ENCODE data around the gene LEAP2. TPM values are rescaled to one million over a fixed set of nuclear protein-coding genes. Genes with fewer than 3 reads are reported as not detected.

The LEAP2 gene
- polyA plus RNA-seq, 1 of the 3 experiments (the other 2 are of a cell fraction): 0.64 TPM

DNA sequence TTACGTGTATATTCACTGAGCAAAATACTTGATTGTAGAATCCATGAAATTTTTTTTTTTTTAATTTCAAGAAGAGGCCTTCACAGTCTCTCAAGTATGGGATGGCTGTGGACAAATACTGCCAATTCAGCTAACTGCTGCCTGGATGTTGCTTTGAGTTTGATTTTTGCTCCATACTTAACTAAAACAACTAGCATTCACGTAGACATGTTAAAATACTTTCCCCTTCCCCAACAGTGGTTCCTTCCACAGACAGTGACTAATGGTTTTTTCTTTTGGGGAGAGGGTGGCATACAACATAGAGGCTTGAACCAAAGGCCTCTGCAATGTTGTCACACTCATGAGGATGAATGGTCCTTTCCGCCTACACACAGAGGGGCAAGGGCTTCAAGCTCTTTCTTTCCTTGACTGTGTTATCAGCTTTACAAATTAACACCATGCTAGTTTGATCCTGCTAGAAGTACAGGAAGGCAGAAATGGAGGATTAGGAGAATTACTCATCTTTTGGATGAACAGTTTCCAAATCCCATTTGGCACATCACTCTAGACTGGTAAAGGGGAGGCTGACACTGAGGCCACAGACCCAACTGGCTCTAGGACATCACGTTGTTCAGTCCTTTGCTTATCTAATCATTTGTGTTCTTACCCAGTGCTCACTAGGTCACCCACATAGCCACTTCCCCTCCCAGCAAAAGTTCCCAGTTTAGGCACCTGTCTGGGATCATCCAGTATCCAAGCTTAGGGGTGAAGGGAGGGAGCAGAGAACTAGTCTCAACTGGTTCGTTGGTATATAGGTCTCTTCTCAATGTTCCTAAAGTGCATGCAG is 1.8 kb upstream of the LEAP2 start:
- H3K79me2 ChIP-seq (ENCODE audit: insufficient read depth): peaks cover 17% of the 10 kb centered on the region
- TF ChIP-seq, protein P1, sequence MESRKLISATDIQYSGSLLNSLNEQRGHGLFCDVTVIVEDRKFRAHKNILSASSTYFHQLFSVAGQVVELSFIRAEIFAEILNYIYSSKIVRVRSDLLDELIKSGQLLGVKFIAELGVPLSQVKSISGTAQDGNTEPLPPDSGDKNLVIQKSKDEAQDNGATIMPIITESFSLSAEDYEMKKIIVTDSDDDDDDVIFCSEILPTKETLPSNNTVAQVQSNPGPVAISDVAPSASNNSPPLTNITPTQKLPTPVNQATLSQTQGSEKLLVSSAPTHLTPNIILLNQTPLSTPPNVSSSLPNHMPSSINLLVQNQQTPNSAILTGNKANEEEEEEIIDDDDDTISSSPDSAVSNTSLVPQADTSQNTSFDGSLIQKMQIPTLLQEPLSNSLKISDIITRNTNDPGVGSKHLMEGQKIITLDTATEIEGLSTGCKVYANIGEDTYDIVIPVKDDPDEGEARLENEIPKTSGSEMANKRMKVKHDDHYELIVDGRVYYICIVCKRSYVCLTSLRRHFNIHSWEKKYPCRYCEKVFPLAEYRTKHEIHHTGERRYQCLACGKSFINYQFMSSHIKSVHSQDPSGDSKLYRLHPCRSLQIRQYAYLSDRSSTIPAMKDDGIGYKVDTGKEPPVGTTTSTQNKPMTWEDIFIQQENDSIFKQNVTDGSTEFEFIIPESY (IDR thresholded peaks at IDR 0.05; ENCODE audit: borderline replicate concordance, low read depth): no peak
- H4K20me1 ChIP-seq (ENCODE audit: insufficient read depth): 0 out of 2 replicates have a peak, but pooled peaks cover 2% of the 10 kb centered on the region
- no peak overlapping the region; a peak in 1 of 4 replicates for H3K27ac ChIP-seq (ENCODE audit: low read depth in 2 of 2, low read length in 1 of 2)
- H3K9me2 ChIP-seq: no peaks in the 10 kb centered on the region
- ChIA-PET POLR2A (no interaction called here), CTCF (interaction anchor here (0.6 to 11.1 kb wide), 3 partner anchors 11 to 41 kb away, joined by 3 to 75 read pairs (median 7); partner anchors contain the start of gene SHROOM1)
- H3K27me3 ChIP-seq (ENCODE audit: insufficient read depth): no peaks in the 10 kb centered on the region
- H3K9ac ChIP-seq: no peak overlapping the region
- H3K36me3 ChIP-seq (replicated peaks in 1 of 2; ENCODE audit: control insufficient read depth in 1 of 2, insufficient read depth in 2 of 2, low read length in 1 of 2): peaks cover 45 to 73% of the 10 kb centered on the region in 2 experiments
- H3K4me3 ChIP-seq (ENCODE audit: low read depth in 2 of 2, low read length in 1 of 2): no peak overlapping the region
- 98% methylated on average over 4 of the region's 5 CpGs for WGBS (ENCODE audit: low lambda C conversion rate)
- no peak overlapping the region for H2AFZ ChIP-seq (ENCODE audit: low read depth)
- no peaks in the 10 kb centered on the region for H3K9me3 ChIP-seq
- no peak overlapping the region for H3K4me2 ChIP-seq
- H3K4me1 ChIP-seq (ENCODE audit: control insufficient read depth in 1 of 2, insufficient read depth in 2 of 2, low read depth in 1 of 2, low read length in 1 of 2): peaks cover 7% of the 10 kb centered on the region in 2 experiments; a peak in 3 of 4 replicates
- H3F3A ChIP-seq (replicated peaks; ENCODE audit: insufficient read depth): peaks cover 11% of the 10 kb centered on the region
- DNase-seq: no peak

DNA sequence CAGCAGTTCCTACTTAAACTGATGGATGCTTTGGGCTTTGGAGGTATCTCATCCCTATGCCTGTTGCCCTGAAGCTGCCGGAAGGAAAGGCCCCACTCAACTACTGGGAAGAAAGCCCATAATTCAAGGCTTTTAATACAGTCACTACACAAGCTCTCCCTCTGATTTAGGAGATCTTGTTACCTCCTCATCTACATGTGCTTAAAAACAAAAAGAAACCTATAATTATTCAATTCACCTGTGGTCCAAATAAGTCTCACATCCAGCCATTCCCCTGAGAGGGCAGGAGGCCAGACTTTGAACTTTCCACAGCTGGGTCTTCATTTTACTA is 715 bp upstream of the LEAP2 start:
- no peaks in the 10 kb centered on the region for H3K27me3 ChIP-seq (ENCODE audit: insufficient read depth)
- peaks cover 49 to 81% of the 10 kb centered on the region in 2 experiments for H3K36me3 ChIP-seq (replicated peaks in 1 of 2; ENCODE audit: control insufficient read depth in 1 of 2, insufficient read depth in 2 of 2, low read length in 1 of 2)
- H3K9me3 ChIP-seq: no peaks in the 10 kb centered on the region
- H3K27ac ChIP-seq (ENCODE audit: low read depth in 2 of 2, low read length in 1 of 2): no peak overlapping the region
- DNase-seq: no peak
- H3K9ac ChIP-seq: no peak overlapping the region
- H3K4me2 ChIP-seq: no peak overlapping the region
- no peaks in the 10 kb centered on the region for H3K9me2 ChIP-seq
- ChIA-PET CTCF (interaction anchor here (0.6 to 11.1 kb wide), 4 partner anchors 10 to 42 kb away, joined by 3 to 75 read pairs (median 6); partner anchors contain the start of gene SHROOM1), POLR2A (no interaction called here)
- H3K79me2 ChIP-seq (ENCODE audit: insufficient read depth): peaks cover 6% of the 10 kb centered on the region
- H3F3A ChIP-seq (replicated peaks; ENCODE audit: insufficient read depth): peaks cover 20% of the 10 kb centered on the region
- no peak overlapping the region for H2AFZ ChIP-seq (ENCODE audit: low read depth)
- WGBS (ENCODE audit: low lambda C conversion rate): 100% methylated on average over 1 of the region's 1 CpG
- H4K20me1 ChIP-seq (ENCODE audit: insufficient read depth): 0 out of 2 replicates have a peak, but pooled peaks cover 3% of the 10 kb centered on the region
- TF ChIP-seq, protein P2, sequence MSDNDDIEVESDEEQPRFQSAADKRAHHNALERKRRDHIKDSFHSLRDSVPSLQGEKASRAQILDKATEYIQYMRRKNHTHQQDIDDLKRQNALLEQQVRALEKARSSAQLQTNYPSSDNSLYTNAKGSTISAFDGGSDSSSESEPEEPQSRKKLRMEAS (IDR thresholded peaks at IDR 0.05; ENCODE audit: low read depth): no peak
- TF ChIP-seq FOXM1 (IDR thresholded peaks at IDR 0.05; ENCODE audit: low read depth) (no peak), RCOR1 (IDR thresholded peaks at IDR 0.05; ENCODE audit: low read length) (no peak), NFIC (IDR thresholded peaks at IDR 0.05; ENCODE audit: borderline replicate concordance) (no peak), RXRA (IDR thresholded peaks at IDR 0.05; ENCODE audit: borderline replicate concordance, low read depth) (no peak), SIN3A (IDR thresholded peaks at IDR 0.05; ENCODE audit: borderline replicate concordance, low read depth, low read length) (no peak), EP300 (IDR thresholded peaks at IDR 0.05; ENCODE audit: borderline replicate concordance in 1 of 2, low read depth in 1 of 2, low read length in 1 of 2) (no peak), RFX5 (IDR thresholded peaks at IDR 0.05; ENCODE audit: low read length) (no peak), MEF2A (IDR thresholded peaks at IDR 0.05; ENCODE audit: borderline replicate concordance, low read depth) (no peak), RAD21 (IDR thresholded peaks at IDR 0.05; ENCODE audit: low read length) (no peak), ELF1 (IDR thresholded peaks at IDR 0.05) (no peak), POLR2AphosphoS5 (IDR thresholded peaks at IDR 0.05; ENCODE audit: low read depth, low read length) (no peak)
- TF ChIP-seq, protein P3, sequence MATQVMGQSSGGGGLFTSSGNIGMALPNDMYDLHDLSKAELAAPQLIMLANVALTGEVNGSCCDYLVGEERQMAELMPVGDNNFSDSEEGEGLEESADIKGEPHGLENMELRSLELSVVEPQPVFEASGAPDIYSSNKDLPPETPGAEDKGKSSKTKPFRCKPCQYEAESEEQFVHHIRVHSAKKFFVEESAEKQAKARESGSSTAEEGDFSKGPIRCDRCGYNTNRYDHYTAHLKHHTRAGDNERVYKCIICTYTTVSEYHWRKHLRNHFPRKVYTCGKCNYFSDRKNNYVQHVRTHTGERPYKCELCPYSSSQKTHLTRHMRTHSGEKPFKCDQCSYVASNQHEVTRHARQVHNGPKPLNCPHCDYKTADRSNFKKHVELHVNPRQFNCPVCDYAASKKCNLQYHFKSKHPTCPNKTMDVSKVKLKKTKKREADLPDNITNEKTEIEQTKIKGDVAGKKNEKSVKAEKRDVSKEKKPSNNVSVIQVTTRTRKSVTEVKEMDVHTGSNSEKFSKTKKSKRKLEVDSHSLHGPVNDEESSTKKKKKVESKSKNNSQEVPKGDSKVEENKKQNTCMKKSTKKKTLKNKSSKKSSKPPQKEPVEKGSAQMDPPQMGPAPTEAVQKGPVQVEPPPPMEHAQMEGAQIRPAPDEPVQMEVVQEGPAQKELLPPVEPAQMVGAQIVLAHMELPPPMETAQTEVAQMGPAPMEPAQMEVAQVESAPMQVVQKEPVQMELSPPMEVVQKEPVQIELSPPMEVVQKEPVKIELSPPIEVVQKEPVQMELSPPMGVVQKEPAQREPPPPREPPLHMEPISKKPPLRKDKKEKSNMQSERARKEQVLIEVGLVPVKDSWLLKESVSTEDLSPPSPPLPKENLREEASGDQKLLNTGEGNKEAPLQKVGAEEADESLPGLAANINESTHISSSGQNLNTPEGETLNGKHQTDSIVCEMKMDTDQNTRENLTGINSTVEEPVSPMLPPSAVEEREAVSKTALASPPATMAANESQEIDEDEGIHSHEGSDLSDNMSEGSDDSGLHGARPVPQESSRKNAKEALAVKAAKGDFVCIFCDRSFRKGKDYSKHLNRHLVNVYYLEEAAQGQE (IDR thresholded peaks at IDR 0.05; ENCODE audit: low read depth, low read length): no peak
- TF ChIP-seq, protein P4, sequence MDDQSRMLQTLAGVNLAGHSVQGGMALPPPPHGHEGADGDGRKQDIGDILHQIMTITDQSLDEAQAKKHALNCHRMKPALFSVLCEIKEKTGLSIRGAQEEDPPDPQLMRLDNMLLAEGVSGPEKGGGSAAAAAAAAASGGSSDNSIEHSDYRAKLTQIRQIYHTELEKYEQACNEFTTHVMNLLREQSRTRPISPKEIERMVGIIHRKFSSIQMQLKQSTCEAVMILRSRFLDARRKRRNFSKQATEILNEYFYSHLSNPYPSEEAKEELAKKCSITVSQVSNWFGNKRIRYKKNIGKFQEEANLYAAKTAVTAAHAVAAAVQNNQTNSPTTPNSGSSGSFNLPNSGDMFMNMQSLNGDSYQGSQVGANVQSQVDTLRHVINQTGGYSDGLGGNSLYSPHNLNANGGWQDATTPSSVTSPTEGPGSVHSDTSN (IDR thresholded peaks at IDR 0.05): no peak
- H3K4me3 ChIP-seq (ENCODE audit: low read depth in 2 of 2, low read length in 1 of 2): no peak overlapping the region
- peaks cover 2 to 3% of the 10 kb centered on the region in 2 experiments; a peak in 1 of 4 replicates for H3K4me1 ChIP-seq (ENCODE audit: control insufficient read depth in 1 of 2, insufficient read depth in 2 of 2, low read depth in 1 of 2, low read length in 1 of 2)
